ENCODE results near the gene JADE2.
"Not testable (repeated sequence)": the region's sequence is repeated elsewhere in the genome, so short reads cannot be mapped to it uniquely, and the experiment has no call there.

JADE2 gene

DNA sequence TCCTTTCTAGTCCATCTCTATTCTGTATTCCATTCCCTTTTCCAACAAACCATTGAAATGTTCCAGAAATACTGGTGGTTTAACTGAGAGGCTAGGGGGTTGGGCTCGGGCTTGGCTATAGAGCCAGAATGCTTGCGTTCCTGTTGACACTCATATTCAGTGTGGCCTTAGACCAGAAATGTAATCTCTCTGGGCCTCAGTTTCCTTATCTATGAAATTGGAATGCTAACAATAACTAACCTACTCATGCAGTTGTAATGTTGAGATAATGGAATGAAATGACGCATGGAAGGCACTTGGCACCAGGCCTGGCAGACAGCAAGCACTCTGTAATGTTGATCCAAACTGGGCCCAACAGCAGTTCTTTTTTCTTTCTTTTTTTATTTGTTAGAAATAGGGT, 26.8 kb downstream of the JADE2 start:
- DNase-seq (ENCODE audit: low spot score) = peak; percentile 74

GRCh38 chr5:134552716-134553115, 27.2 kb downstream of the JADE2 start:
- not testable (repeated sequence) for DNase-seq (ENCODE audit: low spot score)

GRCh38 chr5:134553821-134554267, 28.4 kb downstream of the JADE2 start:
- no peak for DNase-seq (ENCODE audit: low spot score)

DNA sequence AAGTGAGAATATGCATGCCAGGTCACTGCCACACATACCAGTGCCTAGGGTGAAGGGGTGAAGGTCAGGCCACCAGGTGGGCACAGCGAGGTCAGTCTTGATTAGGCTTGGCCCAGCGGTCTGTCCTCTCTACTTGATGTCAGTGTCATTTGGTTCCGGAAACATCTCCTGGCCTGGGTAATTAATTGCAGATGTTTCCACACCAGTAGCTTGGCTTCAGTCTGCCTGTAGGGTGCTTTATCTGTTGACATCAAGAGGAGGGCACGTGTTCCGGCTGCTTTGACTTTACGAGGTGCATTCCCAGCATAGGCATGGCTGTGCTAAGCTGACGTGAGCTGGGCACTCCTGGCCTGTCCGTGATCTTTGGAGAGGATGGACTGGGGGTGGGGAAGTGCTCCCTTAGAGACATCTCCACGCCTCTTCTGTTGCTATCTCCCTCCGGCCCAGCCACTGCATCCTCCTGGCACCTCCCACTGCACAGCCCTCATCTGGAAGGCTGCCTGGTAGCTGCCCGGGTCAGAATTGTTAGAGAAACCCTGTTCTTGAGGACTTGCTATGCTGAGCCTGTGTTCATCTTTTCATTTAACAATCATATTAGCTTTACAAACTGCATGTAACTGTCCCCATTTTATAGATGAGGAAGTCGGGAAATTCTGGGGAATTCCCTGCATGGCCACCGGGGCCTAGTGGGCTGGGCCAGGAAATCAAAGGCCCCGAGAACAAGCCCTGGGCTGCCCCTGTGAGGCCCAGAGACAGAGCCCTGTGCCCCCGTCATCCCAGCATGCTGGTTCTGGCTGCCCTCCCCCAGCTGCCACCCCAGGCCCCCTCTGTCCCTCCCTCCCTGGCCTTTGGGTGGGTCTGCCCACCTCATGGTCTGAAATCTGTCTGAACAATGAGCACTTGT, 29.1 kb downstream of the JADE2 start:
- DNase-seq (ENCODE audit: low spot score) = peak; percentile 85

DNA sequence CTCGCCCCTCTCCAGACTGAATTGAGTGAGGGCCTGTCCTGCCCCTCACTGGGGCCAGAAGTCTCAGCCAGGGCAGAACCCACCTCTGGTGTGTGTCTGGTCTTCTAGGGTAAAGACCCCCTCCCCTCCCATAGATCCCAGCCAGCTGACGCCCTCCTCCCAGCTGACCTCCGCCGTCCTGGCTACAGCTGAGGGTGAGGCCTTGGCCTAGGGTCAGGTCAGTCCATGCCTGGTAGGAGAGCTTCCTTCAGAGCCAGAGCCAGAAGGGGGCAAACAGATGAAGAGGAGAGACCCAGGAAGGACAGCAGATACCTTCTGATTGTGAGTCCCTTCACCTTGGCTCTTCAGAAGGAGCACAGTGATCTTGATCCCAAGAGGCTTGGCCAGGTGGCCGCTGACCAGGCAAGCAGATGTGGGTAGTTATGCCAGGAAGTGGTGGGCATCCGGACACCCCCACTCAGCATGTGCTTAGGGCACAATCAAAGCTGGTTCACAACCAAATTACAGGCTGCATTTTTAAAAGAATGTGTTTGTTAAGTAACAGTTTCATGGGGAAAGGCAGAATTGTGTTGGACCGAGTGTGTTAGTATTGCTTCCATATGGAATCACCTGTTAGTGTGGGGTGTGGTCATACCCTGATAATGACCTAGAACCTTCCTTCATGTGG, 29.9 kb downstream of the JADE2 start:
- DNase-seq (ENCODE audit: low spot score) = no peak

DNA sequence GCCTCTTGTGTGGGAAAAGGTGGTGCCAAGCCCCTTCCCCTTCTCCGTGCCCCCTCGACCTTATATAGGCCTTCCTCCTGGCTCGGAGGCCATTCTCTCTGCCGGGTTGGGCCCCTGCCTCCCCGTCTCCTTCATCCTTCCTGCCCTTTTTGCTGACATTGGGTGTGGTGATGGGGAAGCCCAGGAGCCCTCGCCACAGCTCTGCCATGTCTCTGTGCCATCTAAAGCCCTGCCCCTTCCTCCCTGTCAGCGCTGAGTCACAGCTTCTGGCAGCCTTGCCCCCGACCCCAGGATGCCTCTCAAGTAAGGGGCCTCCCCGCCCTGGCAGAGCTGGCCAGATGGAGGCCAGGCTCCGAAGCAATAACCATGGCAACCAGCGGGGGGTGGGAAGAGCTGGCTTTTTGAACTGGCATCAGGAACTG, 30.4 kb downstream of the JADE2 start:
- peak; percentile 74 for DNase-seq (ENCODE audit: low spot score)

GRCh38 chr5:134556588-134556987, 31.1 kb downstream of the JADE2 start:
- not testable (repeated sequence) for DNase-seq (ENCODE audit: low spot score)

DNA sequence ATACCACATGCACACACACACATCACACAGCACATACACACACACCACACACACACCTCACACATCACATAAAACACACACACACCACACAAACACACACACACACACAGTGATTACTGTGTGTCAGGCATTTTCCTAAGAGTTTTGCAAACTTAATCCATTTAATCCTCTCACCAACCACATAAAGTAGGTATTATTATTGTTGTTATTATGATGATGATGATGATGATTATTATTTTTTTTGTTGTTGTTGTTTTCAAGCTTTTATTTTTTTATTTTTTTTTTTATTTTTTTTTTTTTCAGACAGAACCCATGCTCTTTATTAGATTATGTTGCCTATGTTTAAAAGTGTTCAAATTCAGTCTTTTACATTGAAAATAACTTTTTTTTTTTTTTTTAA, 31.5 kb downstream of the JADE2 start:
- DNase-seq (ENCODE audit: low spot score) = no peak

- no peak for DNase-seq (ENCODE audit: low spot score)
These were observed 34.2 kb downstream of the JADE2 start for GRCh38 chr5:134559672-134560071.

GRCh38 chr5:134560698-134561097, 35.2 kb downstream of the JADE2 start:
- no peak for DNase-seq (ENCODE audit: low spot score)

DNA sequence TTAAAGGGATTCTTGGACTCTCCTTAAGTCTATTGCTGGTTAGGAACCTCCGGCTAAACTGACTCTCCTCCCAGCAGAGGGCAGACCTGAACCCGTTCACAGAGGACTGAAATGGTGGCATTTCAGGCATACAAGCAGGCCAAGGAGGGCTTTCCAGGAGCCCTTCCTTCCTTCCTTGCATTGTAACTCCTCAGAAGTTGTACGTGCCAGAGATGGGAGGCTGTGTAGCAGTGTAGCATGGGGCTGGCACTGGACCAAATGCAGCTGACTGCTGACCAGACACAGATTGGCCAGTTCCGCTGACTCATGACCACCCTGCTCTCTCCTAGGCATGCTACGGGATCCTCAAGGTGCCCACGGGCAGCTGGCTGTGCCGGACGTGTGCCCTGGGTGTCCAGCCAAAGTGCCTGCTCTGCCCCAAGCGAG, 36.4 kb downstream of the JADE2 start:
- DNase-seq (ENCODE audit: low spot score) = peak; percentile 47

GRCh38 chr5:134563221-134563620, 37.8 kb downstream of the JADE2 start:
- DNase-seq (ENCODE audit: low spot score) = no peak

- no peak for DNase-seq (ENCODE audit: low spot score)
These were observed 38.5 kb downstream of the JADE2 start for GRCh38 chr5:134563962-134564361.

GRCh38 chr5:134564396-134564795, 38.9 kb downstream of the JADE2 start:
- no peak for DNase-seq (ENCODE audit: low spot score)

DNA sequence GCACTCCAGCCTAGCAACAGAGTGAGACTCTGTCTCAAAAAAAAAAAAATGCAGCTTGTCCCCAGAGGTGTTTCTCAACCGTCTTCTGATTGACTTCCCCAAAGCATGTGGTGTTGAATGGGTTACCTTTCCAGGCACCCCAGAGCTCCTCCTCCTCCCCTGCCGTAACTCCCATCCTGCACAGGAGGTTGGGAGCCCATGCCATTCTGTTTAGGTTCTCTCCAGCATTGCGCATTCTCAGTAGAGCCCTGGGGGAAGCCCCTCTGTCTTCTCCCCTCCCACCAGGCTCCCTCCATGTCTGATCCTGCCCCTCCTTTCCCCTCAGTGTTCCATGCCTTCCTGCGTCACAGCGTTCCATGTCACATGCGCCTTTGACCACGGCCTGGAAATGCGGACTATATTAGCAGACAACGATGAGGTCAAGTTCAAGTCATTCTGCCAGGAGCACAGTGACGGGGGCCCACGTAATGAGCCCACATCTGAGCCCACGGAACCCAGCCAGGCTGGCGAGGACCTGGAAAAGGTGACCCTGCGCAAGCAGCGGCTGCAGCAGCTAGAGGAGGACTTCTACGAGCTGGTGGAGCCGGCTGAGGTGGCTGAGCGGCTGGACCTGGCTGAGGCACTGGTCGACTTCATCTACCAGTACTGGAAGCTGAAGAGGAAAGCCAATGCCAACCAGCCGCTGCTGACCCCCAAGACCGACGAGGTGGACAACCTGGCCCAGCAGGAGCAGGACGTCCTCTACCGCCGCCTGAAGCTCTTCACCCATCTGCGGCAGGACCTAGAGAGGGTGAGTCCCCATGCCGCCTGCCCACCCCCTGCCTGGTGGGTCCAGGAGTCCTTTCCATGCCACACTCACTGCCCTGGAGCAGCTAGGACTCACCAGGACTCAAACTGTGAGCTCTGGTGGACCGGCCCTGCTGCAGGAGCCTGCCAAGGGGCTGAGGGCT, 40.6 kb downstream of the JADE2 start:
- no peak for DNase-seq (ENCODE audit: low spot score)

GRCh38 chr5:134566741-134567221, 41.3 kb downstream of the JADE2 start:
- DNase-seq (ENCODE audit: low spot score) = no peak

DNA sequence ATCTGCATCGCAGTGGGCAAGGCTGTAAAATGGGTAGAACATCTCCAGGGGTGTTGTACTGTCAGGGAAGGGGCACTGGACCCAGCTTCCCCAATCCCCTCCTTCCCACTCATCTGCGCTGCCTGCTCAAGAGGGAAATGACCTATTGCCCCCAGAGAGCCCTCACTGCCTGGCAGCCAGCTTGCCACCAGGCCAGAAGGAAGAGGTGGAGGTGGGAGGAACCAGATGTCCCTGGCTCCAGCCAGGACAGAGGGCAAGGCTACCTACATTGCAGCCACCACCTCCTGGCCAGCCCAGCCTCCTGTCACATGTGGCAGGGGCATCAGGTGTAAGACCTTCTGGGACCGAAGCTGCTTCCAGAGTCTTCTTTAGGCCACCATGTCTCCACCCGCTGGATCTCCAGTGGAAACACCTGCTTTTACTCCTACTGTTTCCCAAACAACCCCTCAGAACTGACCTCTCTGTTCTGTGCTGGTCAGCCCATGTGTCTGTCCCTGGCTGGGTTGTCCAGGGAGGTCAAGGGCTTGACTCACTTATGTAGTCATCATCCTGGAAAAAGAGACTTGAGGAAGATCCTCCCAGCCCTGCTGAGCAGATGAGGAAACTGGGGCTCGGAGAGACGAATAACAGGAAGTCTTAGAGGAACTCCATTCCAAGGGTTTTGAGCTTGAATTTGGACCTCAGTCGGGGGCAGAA, 42.3 kb downstream of the JADE2 start:
- DNase-seq (ENCODE audit: low spot score) = peak; percentile 80

- no peak for DNase-seq (ENCODE audit: low spot score)
These were observed 42.8 kb downstream of the JADE2 start for GRCh38 chr5:134568337-134568700.

DNA sequence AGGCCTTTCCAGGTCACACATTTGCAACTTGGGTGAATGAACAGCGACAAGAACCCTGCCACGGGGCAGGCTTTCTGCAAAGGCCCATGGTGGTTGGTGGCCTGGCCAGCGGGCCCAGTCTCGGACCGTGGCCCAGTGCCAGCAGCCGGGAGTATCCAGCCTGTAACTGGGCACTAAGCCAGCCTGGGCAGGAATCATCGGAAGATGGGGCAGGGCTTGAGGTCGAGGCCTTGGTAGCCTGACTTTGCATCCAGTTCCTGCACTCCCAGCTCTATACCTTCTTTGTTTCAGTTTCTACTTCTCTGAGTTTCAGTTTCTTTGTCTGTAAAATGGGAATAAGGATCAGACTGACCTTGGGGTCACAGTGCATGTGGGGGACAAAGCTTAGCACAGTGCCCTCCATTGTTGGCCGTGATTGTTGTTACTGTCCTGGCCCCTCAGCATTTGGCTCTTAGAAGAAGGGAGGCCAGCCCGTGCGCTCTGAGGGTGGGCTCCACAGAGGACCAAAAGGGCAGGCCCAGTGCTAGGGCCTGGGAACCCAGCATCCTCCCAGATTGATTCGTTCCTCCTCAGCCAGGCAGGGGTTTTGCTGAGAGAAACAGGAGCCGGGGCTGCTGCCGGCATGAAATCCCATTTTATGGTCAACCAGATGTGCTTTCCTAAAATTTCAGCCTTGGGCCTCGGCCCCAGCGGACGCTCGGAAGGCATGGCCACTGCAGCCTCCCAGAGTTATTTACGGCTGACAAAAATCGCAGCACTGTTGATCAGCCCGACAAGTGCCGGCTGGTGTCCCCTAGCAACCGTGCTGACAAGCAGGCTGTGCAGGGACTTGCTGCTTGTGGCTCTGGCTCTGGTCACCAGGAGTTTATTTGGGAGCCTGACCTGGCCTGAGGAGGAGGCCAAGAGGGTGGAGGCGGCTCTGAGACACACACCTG, 43.6 kb downstream of the JADE2 start:
- DNase-seq (ENCODE audit: low spot score) = peak; percentile 53

DNA sequence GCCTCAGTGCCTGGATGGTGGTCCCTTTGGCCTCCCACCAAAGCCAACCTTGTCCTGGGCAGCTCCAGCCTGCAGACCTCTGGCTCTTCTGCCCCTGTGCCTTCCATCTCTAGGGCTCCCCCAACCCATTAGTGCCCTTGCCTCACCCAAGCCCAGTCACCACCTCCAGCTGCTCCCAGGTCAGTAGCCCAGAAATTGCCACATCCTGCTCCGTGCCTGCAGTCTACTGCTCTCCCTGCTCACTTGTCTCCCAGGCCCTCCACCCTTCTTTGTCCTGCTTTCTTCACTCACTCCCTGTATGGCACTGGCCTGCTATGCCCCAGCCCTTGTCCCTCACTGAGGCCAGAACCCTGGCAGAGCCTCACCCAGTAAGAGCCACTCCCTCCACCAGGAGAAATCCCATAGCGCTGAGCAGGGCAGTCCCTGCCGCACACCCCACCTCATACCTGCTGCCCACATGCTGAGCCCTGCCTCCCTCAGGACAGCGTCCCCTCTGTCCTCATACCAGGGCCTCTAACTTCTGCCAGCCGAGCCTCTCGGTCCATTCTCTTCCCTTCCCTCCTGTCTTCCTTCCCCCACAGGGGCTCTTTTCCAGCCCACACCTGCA, 44.4 kb downstream of the JADE2 start:
- DNase-seq (ENCODE audit: low spot score) = no peak

All from AG08395 (cell line).